ENCODE measurements around the gene FAM168A. TPM values are rescaled to one million over a fixed set of nuclear protein-coding genes. Genes with fewer than 3 reads are reported as not detected.

The FAM168A gene
- total RNA-seq, 1 experiment from 2014 or later: 21.1 TPM

- no peaks in the 10 kb centered on the region for H3K36me3 Mint-ChIP-seq (ENCODE audit: insufficient read depth in 1 of 3, low read depth in 3 of 3)
- no peaks in the 10 kb centered on the region for H3K23me2 ChIP-seq (ENCODE audit: insufficient read length, low read depth, low read length, poor library complexity, severe bottlenecking)
- H3K9me3 Mint-ChIP-seq: no peaks in the 10 kb centered on the region; a peak in 1 of 5 replicates
- H3T11ph ChIP-seq (ENCODE audit: low read length): no peak overlapping the region
- peaks cover 12% of the 10 kb centered on the region; the same call in 1 of the 2 replicates for H3K27me3 ChIP-seq (ENCODE audit: insufficient read depth, low read length)
- no peak overlapping the region for H4K5ac ChIP-seq (ENCODE audit: insufficient read length, low read depth, low read length)
- H3K4me1 Mint-ChIP-seq: peaks cover 33 to 42% of the 10 kb centered on the region in 2 experiments
- no peak overlapping the region for H2BK120ac ChIP-seq (ENCODE audit: low read depth, low read length, poor library complexity, severe bottlenecking)
- no peaks in the 10 kb centered on the region for H3K79me2 ChIP-seq (ENCODE audit: insufficient read depth, low read length)
- no peak overlapping the region for H2BK20ac ChIP-seq (ENCODE audit: low read depth, low read length, poor library complexity, severe bottlenecking)
- H3K23ac ChIP-seq (ENCODE audit: insufficient read length, low read depth, low read length): no peak overlapping the region
- no peak overlapping the region for H4K8ac ChIP-seq (replicated peaks; ENCODE audit: insufficient read length, low read depth, low read length)
- H3K9me3 ChIP-seq (ENCODE audit: control insufficient read depth, low read depth, low read length): no peaks in the 10 kb centered on the region
- H2AFZ ChIP-seq (ENCODE audit: low read length): no peak overlapping the region
- no peak overlapping the region for H3K56ac ChIP-seq (ENCODE audit: insufficient read length, low read depth, low read length)
- TF ChIP-seq CTCF (conservative IDR thresholded peaks at IDR 0.05): peak; percentile 97
- H3K9ac ChIP-seq (ENCODE audit: extremely low read depth, insufficient read length, low read length): no peak overlapping the region
- H3K4me2 ChIP-seq (ENCODE audit: insufficient read depth, insufficient read length, low read length): no peak overlapping the region
- no peak overlapping the region for H3K4ac ChIP-seq (ENCODE audit: low read depth, low read length)
- H4K91ac ChIP-seq (ENCODE audit: insufficient read length, low read depth, low read length): no peak overlapping the region
- no peak overlapping the region for H2BK5ac ChIP-seq (ENCODE audit: insufficient read length, low read length)
- no peak overlapping the region for H3K27ac ChIP-seq (ENCODE audit: insufficient read length, low read depth, low read length)
- no peaks in the 10 kb centered on the region for H3K79me1 ChIP-seq (ENCODE audit: insufficient read depth, low read depth, low read length, poor library complexity, severe bottlenecking)
- H3K4me3 Mint-ChIP-seq: peak overlapping the region in 1 of 2 experiments; percentile 53; a peak in 1 of 5 replicates
- no peak overlapping the region for H3K27ac Mint-ChIP-seq
- WGBS (ENCODE audit: extremely low coverage, insufficient read length, low lambda C conversion rate): no CpG with 5 or more reads among the region's 19 CpGs
- peaks cover 3% of the 10 kb centered on the region; the same call in 1 of the 2 replicates for H3K4me1 ChIP-seq (ENCODE audit: insufficient read depth, low read length)
- peaks cover 59% of the 10 kb centered on the region for H3K27me3 Mint-ChIP-seq (ENCODE audit: low read depth)
- H3K14ac ChIP-seq (ENCODE audit: insufficient read depth, low read length): no peak overlapping the region
- H2AK5ac ChIP-seq (ENCODE audit: insufficient read length, low read length): no peak overlapping the region
- no peak overlapping the region for H2BK12ac ChIP-seq (ENCODE audit: insufficient read length, low read depth, low read length)
- no peaks in the 10 kb centered on the region for H4K20me1 ChIP-seq (ENCODE audit: control insufficient read depth, insufficient read depth, insufficient read length)
- DNase-seq: peak; percentile 78
- H2BK15ac ChIP-seq (ENCODE audit: low read depth, low read length): no peak overlapping the region
- no peak overlapping the region for H3K18ac ChIP-seq (ENCODE audit: insufficient read length, low read depth, low read length)
Observed at GRCh38 chr11:73625696-73626318, 27.9 kb upstream of the FAM168A start.
